ENCODE results near the gene SMTNL2. TPM values are rescaled to one million over a fixed set of nuclear protein-coding genes. Genes with fewer than 3 reads are reported as not detected.

Gene SMTNL2
- total and polyA plus RNA-seq, 2 of the 4 experiments (the other 2 are of a cell fraction): not detected

- Histone ChIP-seq H3K27me3 (ENCODE audit: control insufficient read depth, insufficient read depth, low read length) (peaks cover 32% of the 10 kb centered on the region), H4K5ac (ENCODE audit: low read depth, low read length) (no peak overlapping the region), H3K9me3 (ENCODE audit: control insufficient read depth, insufficient read depth, low read length) (no peaks in the 10 kb centered on the region), H3K9ac (ENCODE audit: low read depth, low read length) (no peak overlapping the region), H2BK5ac (ENCODE audit: low read depth, low read length, poor library complexity, severe bottlenecking) (no peak overlapping the region), H4K8ac (ENCODE audit: low read depth in 2 of 2, low read length in 2 of 2) (no peak overlapping the region), H4K20me1 (ENCODE audit: insufficient read depth, low read length) (no peaks in the 10 kb centered on the region), H3K9me1 (ENCODE audit: insufficient read depth, low read length) (no peaks in the 10 kb centered on the region; the same call in 1 of the 2 replicates), H3K4me1 (ENCODE audit: control insufficient read depth, insufficient read depth, low read length) (no peaks in the 10 kb centered on the region; the same call in 1 of the 2 replicates), H2BK120ac (ENCODE audit: low read depth, low read length) (no peak overlapping the region), H3K4me2 (ENCODE audit: low read depth, low read length) (no peak overlapping the region), H3K27ac (ENCODE audit: insufficient read depth, low read length) (no peak overlapping the region), H2BK20ac (ENCODE audit: low read depth, low read length) (no peak overlapping the region), H2BK15ac (ENCODE audit: low read depth, low read length) (no peak overlapping the region), H3K18ac (ENCODE audit: low read depth, low read length) (no peak overlapping the region), H4K91ac (ENCODE audit: insufficient read depth, low read depth, low read length) (no peak overlapping the region), H2AK5ac (ENCODE audit: low read depth, low read length) (no peak overlapping the region), H3K79me1 (ENCODE audit: low read depth in 1 of 2, low read length in 2 of 2) (no peaks in the 10 kb centered on the region), H3K4me3 (ENCODE audit: insufficient read depth, low read depth, low read length) (no peak overlapping the region), H3K56ac (ENCODE audit: extremely low read depth, insufficient read depth, low read length) (no peak overlapping the region), H2AFZ (replicated peaks; ENCODE audit: low read length, poor library complexity) (no peak overlapping the region), H3K36me3 (ENCODE audit: control insufficient read depth, insufficient read depth, low read length) (no peaks in the 10 kb centered on the region), H3K23ac (ENCODE audit: low read depth, low read length) (no peak overlapping the region), H3K4ac (ENCODE audit: low read depth, low read length) (no peak overlapping the region), H3K14ac (replicated peaks; ENCODE audit: low read depth, low read length) (no peak overlapping the region), H2AK9ac (replicated peaks; ENCODE audit: low read depth, low read length, poor library complexity) (no peak overlapping the region)
- DNase-seq: no peak
- TF ChIP-seq RAD21 (IDR thresholded peaks at IDR 0.05; ENCODE audit: low read length) (no peak), POLR2A (IDR thresholded peaks at IDR 0.05; ENCODE audit: low read depth, low read length) (no peak), CHD1 (IDR thresholded peaks at IDR 0.05; ENCODE audit: low read depth, low read length) (no peak), MAZ (IDR thresholded peaks at IDR 0.05; ENCODE audit: borderline replicate concordance, low read depth, low read length) (no peak), CEBPB (IDR thresholded peaks at IDR 0.05; ENCODE audit: low read depth, low read length) (no peak), FOS (IDR thresholded peaks at IDR 0.05; ENCODE audit: low read depth, low read length) (no peak), CTCF (conservative IDR thresholded peaks at IDR 0.05; ENCODE audit: low read depth, low read length) (no peak), MAFK (IDR thresholded peaks at IDR 0.05; ENCODE audit: low read depth, low read length) (no peak), BHLHE40 (IDR thresholded peaks at IDR 0.05; ENCODE audit: low read depth, low read length) (no peak), MXI1 (IDR thresholded peaks at IDR 0.05; ENCODE audit: borderline replicate concordance, low read depth, low read length) (no peak), NFE2L2 (IDR thresholded peaks at IDR 0.05; ENCODE audit: low read depth, low read length) (no peak), SMC3 (IDR thresholded peaks at IDR 0.05; ENCODE audit: low read depth, low read length) (no peak), RFX5 (IDR thresholded peaks at IDR 0.05; ENCODE audit: low read depth, low read length) (no peak), RCOR1 (IDR thresholded peaks at IDR 0.05; ENCODE audit: insufficient replicate concordance, low read length) (no peak)
- TF ChIP-seq, protein P1, sequence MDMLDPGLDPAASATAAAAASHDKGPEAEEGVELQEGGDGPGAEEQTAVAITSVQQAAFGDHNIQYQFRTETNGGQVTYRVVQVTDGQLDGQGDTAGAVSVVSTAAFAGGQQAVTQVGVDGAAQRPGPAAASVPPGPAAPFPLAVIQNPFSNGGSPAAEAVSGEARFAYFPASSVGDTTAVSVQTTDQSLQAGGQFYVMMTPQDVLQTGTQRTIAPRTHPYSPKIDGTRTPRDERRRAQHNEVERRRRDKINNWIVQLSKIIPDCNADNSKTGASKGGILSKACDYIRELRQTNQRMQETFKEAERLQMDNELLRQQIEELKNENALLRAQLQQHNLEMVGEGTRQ (IDR thresholded peaks at IDR 0.05; ENCODE audit: low read depth, low read length): no peak
- TF ChIP-seq, protein P2, sequence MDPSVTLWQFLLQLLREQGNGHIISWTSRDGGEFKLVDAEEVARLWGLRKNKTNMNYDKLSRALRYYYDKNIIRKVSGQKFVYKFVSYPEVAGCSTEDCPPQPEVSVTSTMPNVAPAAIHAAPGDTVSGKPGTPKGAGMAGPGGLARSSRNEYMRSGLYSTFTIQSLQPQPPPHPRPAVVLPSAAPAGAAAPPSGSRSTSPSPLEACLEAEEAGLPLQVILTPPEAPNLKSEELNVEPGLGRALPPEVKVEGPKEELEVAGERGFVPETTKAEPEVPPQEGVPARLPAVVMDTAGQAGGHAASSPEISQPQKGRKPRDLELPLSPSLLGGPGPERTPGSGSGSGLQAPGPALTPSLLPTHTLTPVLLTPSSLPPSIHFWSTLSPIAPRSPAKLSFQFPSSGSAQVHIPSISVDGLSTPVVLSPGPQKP (IDR thresholded peaks at IDR 0.05; ENCODE audit: borderline replicate concordance, low read depth, low read length): no peak
- in situ Hi-C loops (cut with MboI; ENCODE audit: low sequenced_read_pairs): loop anchor here (5.0 to 10.0 kb wide), 2 partner anchors 53 to 196 kb away; no protein-coding TSS in a partner anchor
- no peak for ATAC-seq (ENCODE audit: low read depth)
- POLR2A ChIA-PET (ENCODE audit: unreplicated experiment): no interaction called here
- dilution Hi-C loops (cut with HindIII; ENCODE audit: low sequenced_read_pairs, unreplicated experiment): no loop called here
- CTCF ChIA-PET: no interaction called here
- BruUV-seq (replicated peaks): no TSS peak
- no CpG with 5 or more reads among the region's 4 CpGs for WGBS, 2 experiments (ENCODE audit: extremely low coverage in 2 of 2, insufficient read length in 1 of 2)
- intact Hi-C loops (cut with micrococcal nuclease): no loop called here
These were observed 36.3 kb downstream of the SMTNL2 start for GRCh38 chr17:4620531-4621101.

All from IMR-90 (cell line).